Measurements from ENCODE around the gene TCF7L2. TPM values are rescaled to one million over a fixed set of nuclear protein-coding genes. Genes with fewer than 3 reads are reported as not detected.

TCF7L2 gene
- polyA plus RNA-seq, 1 experiment, result 11.3 TPM

GRCh38 chr10:113038183-113038582 lies 88.1 kb downstream of the TCF7L2 start:
- POLR2A ChIA-PET, result no interaction called here
- 0 out of 2 replicates have a peak, but pooled peaks cover 4% of the 10 kb centered on the region for H3K36me3 ChIP-seq (ENCODE audit: control insufficient read depth, insufficient read depth, low read length)
- no peak for DNase-seq (ENCODE audit: low read depth)
- CTCF ChIA-PET, result no interaction called here
- H3K27me3 ChIP-seq (ENCODE audit: control insufficient read depth, insufficient read depth, low read length), result no peaks in the 10 kb centered on the region
- TF ChIP-seq, protein P1, sequence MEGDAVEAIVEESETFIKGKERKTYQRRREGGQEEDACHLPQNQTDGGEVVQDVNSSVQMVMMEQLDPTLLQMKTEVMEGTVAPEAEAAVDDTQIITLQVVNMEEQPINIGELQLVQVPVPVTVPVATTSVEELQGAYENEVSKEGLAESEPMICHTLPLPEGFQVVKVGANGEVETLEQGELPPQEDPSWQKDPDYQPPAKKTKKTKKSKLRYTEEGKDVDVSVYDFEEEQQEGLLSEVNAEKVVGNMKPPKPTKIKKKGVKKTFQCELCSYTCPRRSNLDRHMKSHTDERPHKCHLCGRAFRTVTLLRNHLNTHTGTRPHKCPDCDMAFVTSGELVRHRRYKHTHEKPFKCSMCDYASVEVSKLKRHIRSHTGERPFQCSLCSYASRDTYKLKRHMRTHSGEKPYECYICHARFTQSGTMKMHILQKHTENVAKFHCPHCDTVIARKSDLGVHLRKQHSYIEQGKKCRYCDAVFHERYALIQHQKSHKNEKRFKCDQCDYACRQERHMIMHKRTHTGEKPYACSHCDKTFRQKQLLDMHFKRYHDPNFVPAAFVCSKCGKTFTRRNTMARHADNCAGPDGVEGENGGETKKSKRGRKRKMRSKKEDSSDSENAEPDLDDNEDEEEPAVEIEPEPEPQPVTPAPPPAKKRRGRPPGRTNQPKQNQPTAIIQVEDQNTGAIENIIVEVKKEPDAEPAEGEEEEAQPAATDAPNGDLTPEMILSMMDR (IDR thresholded peaks at IDR 0.05; ENCODE audit: insufficient read depth, low read depth, low read length), result no peak
- H3K4me3 ChIP-seq (ENCODE audit: low read depth, low read length), result no peak overlapping the region

DNA sequence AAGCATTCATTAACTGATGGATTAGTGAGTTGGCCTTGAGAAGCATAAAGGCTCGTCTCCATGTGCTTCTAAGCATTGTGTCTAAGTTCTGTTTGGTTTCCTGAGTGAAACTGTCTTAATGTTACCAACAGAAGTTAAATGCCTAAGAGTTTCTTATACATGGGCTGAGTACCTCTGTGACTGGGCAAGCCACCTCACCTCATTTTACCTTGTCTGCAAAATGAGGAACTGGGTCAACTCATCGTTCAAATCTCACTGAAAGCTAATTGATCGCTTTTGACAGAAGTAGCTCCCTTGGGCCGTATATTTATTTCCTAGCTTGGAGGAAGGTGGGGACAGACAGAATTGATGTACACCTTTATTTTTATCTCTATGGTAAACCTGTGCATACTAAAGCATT lies 88.9 kb downstream of the TCF7L2 start:
- POLR2A ChIA-PET, result no interaction called here
- TF ChIP-seq, protein P1 (IDR thresholded peaks at IDR 0.05; ENCODE audit: insufficient read depth, low read depth, low read length), result no peak
- DNase-seq (ENCODE audit: low read depth), result no peak
- Histone ChIP-seq H3K36me3 (ENCODE audit: control insufficient read depth, insufficient read depth, low read length) (0 out of 2 replicates have a peak, but pooled peaks cover 4% of the 10 kb centered on the region), H3K4me3 (ENCODE audit: low read depth, low read length) (no peak overlapping the region), H3K27me3 (ENCODE audit: control insufficient read depth, insufficient read depth, low read length) (no peaks in the 10 kb centered on the region)
- CTCF ChIA-PET, result interaction anchor here (1.3 kb wide), 1 partner anchor 16 kb away, joined by 3 read pairs; no protein-coding TSS in a partner anchor

DNA sequence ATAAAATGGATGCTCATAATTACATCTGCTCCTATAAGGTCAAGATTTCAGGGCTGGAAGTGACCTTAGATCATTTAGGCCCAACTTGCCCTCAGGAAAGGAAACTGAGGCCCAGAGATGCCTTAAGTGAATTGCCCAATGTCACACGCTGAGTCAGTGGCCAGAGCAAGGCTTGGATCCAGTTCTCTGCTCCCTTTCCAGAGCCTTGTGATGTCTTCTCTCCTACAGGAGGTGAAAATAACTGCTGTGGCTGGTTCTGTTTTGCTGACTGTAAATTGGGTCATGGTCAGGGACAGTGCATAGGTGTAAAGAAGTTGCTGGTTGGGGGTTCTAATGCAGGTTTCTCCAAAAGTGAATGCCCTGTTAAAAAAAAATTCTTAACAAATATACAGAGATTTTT lies 91.3 kb downstream of the TCF7L2 start:
- Histone ChIP-seq H3K36me3 (ENCODE audit: control insufficient read depth, insufficient read depth, low read length) (peaks cover 4% of the 10 kb centered on the region; the same call in 1 of the 2 replicates), H3K4me3 (ENCODE audit: low read depth, low read length) (no peak overlapping the region), H3K27me3 (ENCODE audit: control insufficient read depth, insufficient read depth, low read length) (no peaks in the 10 kb centered on the region)
- ChIA-PET CTCF (no interaction called here), POLR2A (no interaction called here)
- TF ChIP-seq, protein P1 (IDR thresholded peaks at IDR 0.05; ENCODE audit: insufficient read depth, low read depth, low read length), result no peak
- DNase-seq (ENCODE audit: low read depth), result no peak

GRCh38 chr10:113041841-113042750 lies 92.0 kb downstream of the TCF7L2 start:
- TF ChIP-seq, protein P1 (IDR thresholded peaks at IDR 0.05; ENCODE audit: insufficient read depth, low read depth, low read length), result no peak
- H3K4me3 ChIP-seq (ENCODE audit: low read depth, low read length), result no peak overlapping the region
- ChIA-PET CTCF (no interaction called here), POLR2A (no interaction called here)
- H3K36me3 ChIP-seq (ENCODE audit: control insufficient read depth, insufficient read depth, low read length), result peaks cover 4% of the 10 kb centered on the region; the same call in 1 of the 2 replicates
- DNase-seq (ENCODE audit: low read depth), result no peak
- no peaks in the 10 kb centered on the region for H3K27me3 ChIP-seq (ENCODE audit: control insufficient read depth, insufficient read depth, low read length)

GRCh38 chr10:113042868-113043267 lies 92.8 kb downstream of the TCF7L2 start:
- no peak for DNase-seq (ENCODE audit: low read depth)
- TF ChIP-seq, protein P1 (IDR thresholded peaks at IDR 0.05; ENCODE audit: insufficient read depth, low read depth, low read length), result no peak
- peaks cover 4% of the 10 kb centered on the region; the same call in 1 of the 2 replicates for H3K36me3 ChIP-seq (ENCODE audit: control insufficient read depth, insufficient read depth, low read length)
- POLR2A ChIA-PET, result no interaction called here
- CTCF ChIA-PET, result no interaction called here
- H3K4me3 ChIP-seq (ENCODE audit: low read depth, low read length), result no peak overlapping the region
- H3K27me3 ChIP-seq (ENCODE audit: control insufficient read depth, insufficient read depth, low read length), result no peaks in the 10 kb centered on the region
